ENCODE data around the gene ZNF699. TPM values are rescaled to one million over a fixed set of nuclear protein-coding genes. Genes with fewer than 3 reads are reported as not detected.

The ZNF699 gene
- total RNA-seq, 6 donors from 2014 or later, result 6.8 to 20.2 (median 15.9) TPM

- no peak for DNase-seq
- no peak overlapping the region for H3K4me3 ChIP-seq
- no peaks in the 10 kb centered on the region for H3K4me1 ChIP-seq
- no peak for ATAC-seq (ENCODE audit: low FRiP score in 2 of 2)
- no peak overlapping the region for H3K27ac ChIP-seq
- 74 to 77% methylated on average over 5 of the region's 5 CpGs for WGBS, 2 donors
- H3K27me3 ChIP-seq, result no peaks in the 10 kb centered on the region
- no peaks in the 10 kb centered on the region for H3K36me3 ChIP-seq
- TF ChIP-seq EP300 (IDR thresholded peaks at IDR 0.05) (no peak), POLR2A (IDR thresholded peaks at IDR 0.05) (no peak), POLR2AphosphoS5 (IDR thresholded peaks at IDR 0.05) (no peak), CTCF (IDR thresholded peaks at IDR 0.05) (no peak)
- no peaks in the 10 kb centered on the region for H3K9me3 ChIP-seq
Measured at GRCh38 chr19:9251236-9251635, 58.4 kb downstream of the ZNF699 start.

- Histone ChIP-seq H3K4me3 (no peak within 1 kb of the TSS), H3K4me1 (no peaks in the 10 kb centered on the region), H3K27me3 (no peaks in the 10 kb centered on the region), H3K9me3 (no peaks in the 10 kb centered on the region), H3K27ac (no peak within 1 kb of the TSS), H3K36me3 (no peaks in the 10 kb centered on the region)
- 69 to 72% methylated on average over 1 of the region's 1 CpG for WGBS, 2 donors
- DNase-seq (no peak), ATAC-seq (ENCODE audit: low FRiP score in 2 of 2) (no peak)
- TF ChIP-seq EP300 (IDR thresholded peaks at IDR 0.05) (no peak), POLR2A (IDR thresholded peaks at IDR 0.05) (no peak), POLR2AphosphoS5 (IDR thresholded peaks at IDR 0.05) (no peak), CTCF (IDR thresholded peaks at IDR 0.05) (no peak)
Measured at GRCh38 chr19:9250630-9251029, 59.0 kb downstream of the ZNF699 start, which contains the start of gene OR7E24. OR7E24 (plus strand) TSS chr19:9250930; CDS start chr19:9251044, 114 bp downstream.

Other genes with a start within 250 kb of the ZNF699 start
- gene OR1M1, start 222.8 kb downstream of the ZNF699 start, total RNA-seq, result not detected
- gene OR7G2, start 202.4 kb downstream of the ZNF699 start, total RNA-seq, result not detected
- not detected for gene OR7G1, start 194.1 kb downstream of the ZNF699 start, total RNA-seq
- not detected for gene OR7G3, start 182.9 kb downstream of the ZNF699 start, total RNA-seq
- gene ZNF317, start 169.4 kb downstream of the ZNF699 start, total RNA-seq, result 10 to 100 TPM; 15.9 to 39.8 (median 25.0) TPM
- gene OR7D2, start 130.9 kb downstream of the ZNF699 start, total RNA-seq, result under 1 TPM in 2 of 6 donors, not detected in 4; 0.33 to 0.57 TPM
- gene OR7D4, start 90.2 kb downstream of the ZNF699 start, total RNA-seq, result not detected
- not detected for gene OR7E24, start 58.9 kb downstream of the ZNF699 start, total RNA-seq
- gene ZNF559, start 14.3 kb upstream of the ZNF699 start, total RNA-seq, result 10 to 100 TPM in 5 of 6 donors, 1 to 10 TPM in 1; 9.6 to 26.2 (median 15.6) TPM
- gene ZNF177, start 53.2 kb upstream of the ZNF699 start, total RNA-seq, result 10 to 100 TPM in 1 of 6 donors, 1 to 10 TPM in 5; 1.1 to 19.9 (median 1.4) TPM
- 10 to 100 TPM; 19.2 to 49.2 (median 25.6) TPM for gene ZNF266, start 125.7 kb upstream of the ZNF699 start, total RNA-seq
- not detected for gene ZNF560, start 188.8 kb upstream of the ZNF699 start, total RNA-seq
- 10 to 100 TPM; 10.4 to 29.3 (median 12.1) TPM for gene ZNF426, start 228.8 kb upstream of the ZNF699 start, total RNA-seq